Measurements from ENCODE around the gene NKX2-3.

- TF ChIP-seq, protein P1, sequence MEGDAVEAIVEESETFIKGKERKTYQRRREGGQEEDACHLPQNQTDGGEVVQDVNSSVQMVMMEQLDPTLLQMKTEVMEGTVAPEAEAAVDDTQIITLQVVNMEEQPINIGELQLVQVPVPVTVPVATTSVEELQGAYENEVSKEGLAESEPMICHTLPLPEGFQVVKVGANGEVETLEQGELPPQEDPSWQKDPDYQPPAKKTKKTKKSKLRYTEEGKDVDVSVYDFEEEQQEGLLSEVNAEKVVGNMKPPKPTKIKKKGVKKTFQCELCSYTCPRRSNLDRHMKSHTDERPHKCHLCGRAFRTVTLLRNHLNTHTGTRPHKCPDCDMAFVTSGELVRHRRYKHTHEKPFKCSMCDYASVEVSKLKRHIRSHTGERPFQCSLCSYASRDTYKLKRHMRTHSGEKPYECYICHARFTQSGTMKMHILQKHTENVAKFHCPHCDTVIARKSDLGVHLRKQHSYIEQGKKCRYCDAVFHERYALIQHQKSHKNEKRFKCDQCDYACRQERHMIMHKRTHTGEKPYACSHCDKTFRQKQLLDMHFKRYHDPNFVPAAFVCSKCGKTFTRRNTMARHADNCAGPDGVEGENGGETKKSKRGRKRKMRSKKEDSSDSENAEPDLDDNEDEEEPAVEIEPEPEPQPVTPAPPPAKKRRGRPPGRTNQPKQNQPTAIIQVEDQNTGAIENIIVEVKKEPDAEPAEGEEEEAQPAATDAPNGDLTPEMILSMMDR (IDR thresholded peaks at IDR 0.05; ENCODE audit: poor library complexity) = peak; percentile 24
- no peak for TF ChIP-seq EZH2 (IDR thresholded peaks at IDR 0.05; ENCODE audit: borderline replicate concordance)
- TF ChIP-seq EZH2phosphoT487 (IDR thresholded peaks at IDR 0.05; ENCODE audit: low read depth, severe bottlenecking, unreplicated experiment) = no peak
These were observed 15.3 kb downstream of the NKX2-3 start for GRCh38 chr10:99548041-99548530.
